Activated CD8-positive, alpha-beta memory T cell treated with anti-CD3 and anti-CD28 coated beads, Interleukin-2, amount 10 ng/mL, durations not matched to agents 7 days and 5 days (primary cell): ENCODE data around the gene PCDH12. TPM values are rescaled to one million over a fixed set of nuclear protein-coding genes. Genes with fewer than 3 reads are reported as not detected.
"Not testable (repeated sequence)": the region's sequence is repeated elsewhere in the genome, so short reads cannot be mapped to it uniquely, and the experiment has no call there.

ENCODE experiments used
- ATAC-seq: fragments of 150-1000 bp; cut with Tn5 transposase; one replicate; pipeline ENCODE4 v1.10.0; 2021; ENCODE audit warnings: moderate library complexity
- CTCF ChIA-PET: fragments of 350-600 bp; sonication (Branson Sonifier 250); formaldehyde crosslinking; loops from one replicate; lab custom pipeline; 2021; ENCODE audit warnings: antibody characterized with exemption; lab: Charles Lee
- DNase-seq: peaks from one replicate; pipeline ENCODE4 v3.0.0-alpha.2; 2020
- H3K27ac Mint-ChIP-seq: one replicate; pipeline ENCODE4 v1.8.0; 2021; ENCODE audit warnings: mild to moderate bottlenecking, mixed read lengths
- H3K27me3 Mint-ChIP-seq: one replicate; pipeline ENCODE4 v1.8.0; 2021; ENCODE audit warnings: mixed read lengths
- H3K36me3 Mint-ChIP-seq: one replicate; pipeline ENCODE4 v1.8.0; 2021; ENCODE audit warnings: mild to moderate bottlenecking, mixed read lengths
- H3K4me1 Mint-ChIP-seq: one replicate; pipeline ENCODE4 v1.8.0; 2021; ENCODE audit warnings: mixed read lengths
- H3K4me3 Mint-ChIP-seq: one replicate; pipeline ENCODE4 v1.8.0; 2021; ENCODE audit warnings: mild to moderate bottlenecking, moderate library complexity, mixed read lengths
- H3K9me3 Mint-ChIP-seq: one replicate; pipeline ENCODE4 v1.8.0; 2022; ENCODE audit warnings: low read depth, mixed read lengths
- total RNA-seq, 2 experiments: library from RNA; stranded (reverse); gene quantifications; one replicate each; pipeline ENCODE4 v1.2.3, GENCODE V29; 2021

Gene PCDH12
- total RNA-seq, 2 experiments from 2014 or later, result 0.12 to 0.19 TPM

DNA sequence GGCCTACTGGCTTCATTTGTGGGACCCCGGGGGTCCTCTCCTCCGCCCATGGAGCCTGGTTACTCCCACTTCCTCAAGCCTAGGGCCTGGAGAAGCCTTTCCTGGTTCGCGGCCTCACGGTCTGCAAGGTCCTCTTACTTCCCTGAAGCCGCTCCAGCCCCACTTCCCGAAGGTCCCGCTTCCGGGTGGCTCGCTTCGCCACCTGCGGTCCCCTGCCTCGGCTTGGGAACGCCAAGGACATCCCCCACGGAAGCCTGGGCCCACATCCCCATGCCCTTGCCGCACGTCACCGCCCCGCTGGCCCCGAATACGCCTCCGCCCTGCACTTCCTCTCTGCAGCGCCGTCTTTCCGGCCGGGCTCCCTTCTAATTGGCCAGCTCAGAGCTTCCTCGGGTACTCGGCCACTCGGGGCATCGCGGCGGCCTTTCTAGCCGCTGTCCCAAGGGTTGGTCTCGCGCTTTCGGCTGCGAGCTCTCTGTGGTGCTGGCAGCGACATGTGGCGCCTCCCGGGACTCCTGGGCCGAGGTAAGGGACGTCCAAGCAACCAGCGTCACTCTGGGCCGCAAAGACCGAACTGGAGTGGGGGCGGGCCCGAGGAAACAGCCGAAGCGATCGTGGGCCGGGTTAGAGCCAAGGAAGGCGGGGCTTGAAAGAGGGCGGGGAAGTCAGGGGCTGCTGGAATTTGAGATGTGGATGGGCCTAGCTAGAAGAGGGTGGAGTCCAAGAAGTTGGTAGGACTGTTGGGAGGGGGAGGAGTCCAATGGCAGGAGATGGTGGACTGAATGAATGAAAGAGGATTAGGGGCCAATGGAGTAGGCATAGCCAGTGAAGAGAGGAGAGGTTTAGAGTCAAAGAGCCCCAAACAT lies 34.3 kb downstream of the PCDH12 start, which contains the start of gene DELE1:
DELE1 (plus strand) TSS at position 424 of the 866 bp plus-strand sequence; CDS start at position 495, 71 bp downstream.
- peak within 1 kb of the TSS; percentile 85 for H3K4me3 Mint-ChIP-seq
- no peaks in the 10 kb centered on the region for H3K9me3 Mint-ChIP-seq
- peak within 1 kb of the TSS; percentile 91 for H3K27ac Mint-ChIP-seq
- peaks cover 26% of the 10 kb centered on the region for H3K4me1 Mint-ChIP-seq
- no peaks in the 10 kb centered on the region for H3K27me3 Mint-ChIP-seq
- CTCF ChIA-PET, result interaction anchor here (0.9 to 5.9 kb wide), 12 partner anchors 34 to 286 kb away, joined by 3 to 45 read pairs (median 8); partner anchors contain the start of genes PCDH1, PCDH12, RELL2 and RNF14
- DNase-seq (peak; percentile 96), ATAC-seq (peak; percentile 98)
- peaks cover 16% of the 10 kb centered on the region for H3K36me3 Mint-ChIP-seq

DNA sequence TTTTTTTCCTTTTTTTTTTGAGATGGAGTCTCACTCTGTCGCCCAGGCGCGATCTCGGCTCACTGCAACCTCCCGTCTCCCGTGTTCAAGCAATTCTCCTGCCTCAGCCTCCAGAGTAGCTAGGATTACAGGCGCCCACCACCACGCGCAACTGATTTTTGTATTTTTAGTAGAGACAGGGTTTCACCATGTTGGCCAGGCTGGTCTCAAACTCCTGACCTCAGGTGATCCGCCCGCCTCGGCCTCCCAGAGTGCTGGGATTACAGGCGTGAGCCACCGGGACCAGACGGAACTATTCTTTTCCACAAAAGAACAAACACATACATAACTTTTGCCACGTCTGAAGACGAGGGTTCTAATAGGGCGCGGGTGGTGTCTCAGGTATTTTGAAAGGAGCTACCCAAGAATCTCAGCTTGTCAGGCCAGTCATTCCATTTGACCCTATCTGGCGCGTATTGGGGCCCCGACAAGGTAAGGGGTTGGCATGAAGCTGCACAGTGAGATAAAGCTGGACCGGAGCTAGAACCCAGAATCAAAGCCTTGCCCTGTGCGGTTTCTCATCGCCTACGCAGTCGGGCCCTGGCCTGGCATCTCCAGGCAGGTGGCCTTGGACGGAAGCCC lies 35.1 kb downstream of the PCDH12 start:
- not testable (repeated sequence) for ATAC-seq, H3K9me3 Mint-ChIP-seq, DNase-seq, H3K27me3 Mint-ChIP-seq
- peaks cover 23% of the 10 kb centered on the region for H3K4me1 Mint-ChIP-seq
- H3K4me3 Mint-ChIP-seq, result peak overlapping the region; percentile 85
- peaks cover 14% of the 10 kb centered on the region for H3K36me3 Mint-ChIP-seq
- CTCF ChIA-PET, result interaction anchor here (0.5 to 5.9 kb wide), 12 partner anchors 35 to 434 kb away, joined by 3 to 45 read pairs (median 7); partner anchors contain the start of genes PCDH1, PCDH12, RELL2 and RNF14
- peak overlapping the region; percentile 91 for H3K27ac Mint-ChIP-seq

DNA sequence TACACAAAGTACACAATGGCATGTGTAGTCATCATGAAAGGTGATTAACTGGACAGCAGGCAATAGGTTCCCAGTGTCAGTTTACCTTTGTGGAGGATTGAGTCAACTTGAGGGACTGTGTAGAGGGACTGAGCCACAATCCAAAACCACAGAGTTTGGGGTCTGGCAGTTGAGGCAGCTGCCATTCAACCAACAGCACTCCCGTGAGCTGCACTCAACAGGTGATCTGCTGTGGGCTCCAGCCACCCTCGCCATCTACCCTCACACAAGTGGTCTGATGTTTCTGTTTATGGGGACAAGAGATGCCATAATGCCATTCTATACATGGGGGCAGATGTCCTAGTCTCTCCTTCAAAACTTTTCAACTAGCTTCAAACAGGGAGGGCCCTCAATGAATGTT lies 37.2 kb downstream of the PCDH12 start:
- CTCF ChIA-PET, result interaction anchor here (3.8 to 5.9 kb wide), 2 partner anchors 40 to 229 kb away, joined by 28 to 45 read pairs; no protein-coding TSS in a partner anchor
- H3K27me3 Mint-ChIP-seq, result peaks cover 14% of the 10 kb centered on the region
- H3K4me1 Mint-ChIP-seq, result peaks cover 19% of the 10 kb centered on the region
- DNase-seq (no peak), ATAC-seq (no peak)
- peaks cover 9% of the 10 kb centered on the region for H3K36me3 Mint-ChIP-seq
- H3K9me3 Mint-ChIP-seq, result no peaks in the 10 kb centered on the region
- H3K4me3 Mint-ChIP-seq, result no peak overlapping the region
- no peak overlapping the region for H3K27ac Mint-ChIP-seq

DNA sequence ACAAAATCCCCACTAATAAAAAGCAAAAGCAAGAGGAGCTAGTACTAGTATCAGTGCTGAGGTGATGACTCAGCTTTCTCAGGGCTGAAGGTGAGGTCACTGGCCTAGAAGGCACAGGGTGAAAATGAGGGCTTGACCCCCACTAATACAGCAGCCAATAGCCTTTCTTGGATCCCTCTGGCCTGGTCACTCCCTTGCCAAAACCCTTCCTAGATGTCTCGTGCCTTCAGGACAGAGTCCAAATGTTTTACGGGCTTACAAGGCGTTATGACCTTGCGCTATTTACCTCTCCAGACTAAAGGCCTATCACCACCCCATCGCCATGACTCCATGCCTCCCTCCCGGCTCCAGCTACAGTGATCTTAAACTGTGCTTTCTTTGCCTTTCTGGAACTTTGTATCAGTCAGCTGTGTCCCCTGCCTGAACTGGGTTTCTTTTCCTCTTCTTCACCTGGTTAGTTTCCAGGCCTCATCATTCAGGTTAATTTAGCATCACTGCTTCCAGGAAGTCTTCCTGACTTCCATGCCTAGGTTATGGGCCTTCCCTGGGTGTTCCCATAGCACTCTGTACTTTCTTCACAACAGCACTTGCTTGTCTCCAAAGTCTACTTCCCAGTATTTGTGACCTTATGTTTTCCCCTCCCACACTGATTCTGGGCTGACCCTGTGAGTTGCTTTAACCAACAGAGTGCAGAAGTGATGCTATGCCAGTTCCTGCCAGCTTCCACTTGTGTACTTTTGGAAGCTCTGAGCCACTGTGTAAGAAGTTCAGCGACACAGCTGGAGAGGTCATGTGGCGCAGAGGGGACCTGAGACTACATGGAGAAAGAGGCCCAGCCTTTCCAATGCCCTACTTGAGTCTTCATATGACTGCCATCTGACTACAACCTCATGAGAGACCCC lies 38.5 kb downstream of the PCDH12 start:
- Mint-ChIP-seq H3K36me3 (peaks cover 3% of the 10 kb centered on the region), H3K27me3 (peaks cover 27% of the 10 kb centered on the region), H3K27ac (no peak overlapping the region), H3K4me3 (no peak overlapping the region), H3K9me3 (no peaks in the 10 kb centered on the region), H3K4me1 (peaks cover 15% of the 10 kb centered on the region)
- ATAC-seq (no peak), DNase-seq (no peak)
- CTCF ChIA-PET, result interaction anchor here (1.0 to 5.9 kb wide), 3 partner anchors 41 to 255 kb away, joined by 3 to 45 read pairs (median 4); no protein-coding TSS in a partner anchor

DNA sequence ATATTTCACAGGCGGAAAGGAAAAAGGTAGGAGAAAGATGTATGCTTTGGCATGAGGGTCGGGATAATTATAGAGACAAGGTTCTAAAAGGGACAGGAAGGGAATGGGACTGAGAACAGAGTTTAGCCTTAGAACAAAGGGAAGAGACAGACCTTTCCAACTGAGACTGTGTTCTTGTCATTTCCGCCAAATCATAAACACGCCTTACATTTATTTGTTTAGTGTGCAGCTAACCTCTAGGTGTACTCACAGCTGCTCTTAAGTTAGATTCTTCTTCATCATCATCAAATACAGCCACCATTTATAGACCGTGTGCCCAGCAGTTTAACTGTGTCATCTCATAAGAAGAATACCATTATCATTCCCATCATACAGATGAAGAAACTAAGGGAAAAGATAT lies 40.2 kb downstream of the PCDH12 start:
- CTCF ChIA-PET, result interaction anchor here (1.7 kb wide), 2 partner anchors 36 to 38 kb away, joined by 4 to 5 read pairs; no protein-coding TSS in a partner anchor
- Mint-ChIP-seq H3K27me3 (peaks cover 42% of the 10 kb centered on the region), H3K4me1 (peaks cover 10% of the 10 kb centered on the region), H3K27ac (no peak overlapping the region), H3K4me3 (no peak overlapping the region), H3K9me3 (no peaks in the 10 kb centered on the region), H3K36me3 (no peaks in the 10 kb centered on the region)
- ATAC-seq (no peak), DNase-seq (no peak)

DNA sequence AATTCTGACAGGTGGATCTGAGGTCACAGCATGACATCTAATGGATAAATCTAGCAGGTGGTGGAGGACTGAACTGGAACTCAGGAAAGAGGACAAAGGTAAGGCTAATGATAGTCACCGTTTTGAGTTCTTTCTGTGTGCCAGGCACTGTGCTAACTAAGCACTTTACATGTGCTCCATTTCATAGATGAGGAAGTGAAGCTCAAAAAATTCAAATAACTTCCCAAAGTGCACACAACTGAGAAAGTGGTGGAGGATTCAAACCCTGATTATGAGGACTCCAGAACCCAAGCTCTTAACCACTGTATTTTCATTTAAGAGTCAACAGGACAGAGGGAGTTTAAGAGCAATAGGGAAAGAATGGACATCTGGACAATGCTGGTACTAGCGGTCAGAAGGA lies 41.5 kb downstream of the PCDH12 start:
- Mint-ChIP-seq H3K9me3 (no peaks in the 10 kb centered on the region), H3K36me3 (no peaks in the 10 kb centered on the region), H3K27ac (no peak overlapping the region), H3K4me1 (peaks cover 9% of the 10 kb centered on the region), H3K4me3 (no peak overlapping the region), H3K27me3 (peaks cover 49% of the 10 kb centered on the region)
- DNase-seq (no peak), ATAC-seq (no peak)
- CTCF ChIA-PET, result interaction anchor here (0.9 to 2.0 kb wide), 8 partner anchors 11 to 252 kb away, joined by 3 to 9 read pairs (median 4); partner anchors contain the start of gene RNF14

DNA sequence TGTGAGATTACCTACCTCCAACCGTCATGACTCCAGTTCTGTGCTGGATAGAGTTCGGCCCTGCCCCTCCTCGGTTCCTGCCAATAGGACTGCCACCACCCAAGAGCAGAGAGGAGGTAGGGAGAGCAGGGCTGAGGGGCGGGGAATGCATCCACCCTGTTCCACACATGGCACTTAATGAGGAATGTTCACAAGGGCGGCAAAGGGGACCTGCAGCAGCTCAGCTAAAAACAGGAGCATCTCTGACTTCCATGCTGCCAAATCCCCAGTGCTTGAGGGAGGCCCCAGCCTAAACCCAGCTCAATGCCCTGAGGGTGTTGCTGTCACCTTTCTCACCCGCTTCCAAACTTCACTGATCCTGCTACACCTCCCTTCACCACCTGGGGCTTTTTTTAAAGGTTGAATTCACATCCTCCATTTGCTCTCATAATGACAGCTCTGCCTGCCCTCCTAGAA lies 42.1 kb downstream of the PCDH12 start:
- H3K4me3 Mint-ChIP-seq, result no peak overlapping the region
- peaks cover 49% of the 10 kb centered on the region for H3K27me3 Mint-ChIP-seq
- no peaks in the 10 kb centered on the region for H3K9me3 Mint-ChIP-seq
- no peak overlapping the region for H3K27ac Mint-ChIP-seq
- H3K4me1 Mint-ChIP-seq, result peaks cover 6% of the 10 kb centered on the region
- ATAC-seq (no peak), DNase-seq (peak; percentile 34)
- CTCF ChIA-PET, result interaction anchor here (1.3 to 2.0 kb wide), 6 partner anchors 43 to 251 kb away, joined by 3 to 9 read pairs (median 5); partner anchors contain the start of gene RNF14
- no peaks in the 10 kb centered on the region for H3K36me3 Mint-ChIP-seq

DNA sequence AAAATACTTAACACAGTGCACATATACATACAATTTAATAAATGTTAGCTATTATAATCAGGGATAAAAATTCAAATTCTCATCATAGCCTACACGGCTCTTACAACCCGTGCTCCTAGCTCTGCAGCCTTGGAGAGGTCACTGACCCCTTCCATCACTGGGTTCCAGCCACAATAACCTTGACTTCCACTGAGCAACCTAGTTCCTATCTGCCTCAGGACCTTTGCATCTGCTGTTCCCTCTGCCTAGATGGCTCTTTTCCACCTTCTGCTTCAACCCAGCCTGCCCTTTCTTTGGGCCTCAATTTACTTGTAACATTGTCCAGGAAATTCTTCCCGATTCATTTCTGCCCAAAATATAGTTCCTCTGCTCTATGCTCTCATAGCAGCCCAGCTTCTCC lies 43.2 kb downstream of the PCDH12 start:
- Mint-ChIP-seq H3K36me3 (no peaks in the 10 kb centered on the region), H3K9me3 (no peaks in the 10 kb centered on the region)
- ATAC-seq, result no peak

DNA sequence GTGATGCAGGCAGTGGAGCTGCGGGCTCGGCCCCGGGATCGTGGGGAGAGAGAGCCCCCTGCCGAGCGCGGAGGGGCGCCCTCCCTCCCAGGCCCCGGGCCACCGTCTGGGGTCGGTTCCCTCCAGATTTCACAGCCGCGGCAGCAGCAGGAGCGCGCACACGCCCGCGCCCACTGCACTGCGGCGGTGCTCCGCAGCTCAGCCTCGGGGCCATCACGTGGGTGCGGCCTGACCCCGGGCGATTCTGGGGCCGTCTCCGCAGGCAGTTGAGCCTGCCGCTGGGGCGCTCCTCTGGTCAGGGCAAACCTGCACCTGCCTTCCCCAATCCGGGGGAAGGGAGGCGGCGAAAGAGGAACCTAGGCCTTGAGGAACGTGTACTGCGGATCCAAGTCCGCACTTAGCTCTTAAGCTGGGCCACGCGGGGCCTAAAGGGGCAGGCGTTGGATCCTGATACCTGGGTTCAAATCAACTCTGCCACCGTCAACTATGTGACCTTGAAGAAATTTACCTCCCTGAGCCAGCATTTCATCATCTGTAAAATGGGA lies 43.7 kb downstream of the PCDH12 start:
- no peak overlapping the region for H3K4me3 Mint-ChIP-seq
- H3K27ac Mint-ChIP-seq, result no peak overlapping the region
- DNase-seq (no peak), ATAC-seq (peak; percentile 74)
- H3K9me3 Mint-ChIP-seq, result no peaks in the 10 kb centered on the region
- H3K4me1 Mint-ChIP-seq, result peaks cover 6% of the 10 kb centered on the region
- peaks cover 49% of the 10 kb centered on the region for H3K27me3 Mint-ChIP-seq
- H3K36me3 Mint-ChIP-seq, result no peaks in the 10 kb centered on the region
- CTCF ChIA-PET, result interaction anchor here (0.6 to 2.0 kb wide), 5 partner anchors 20 to 222 kb away, joined by 3 to 10 read pairs (median 3); no protein-coding TSS in a partner anchor

More for the DNA sequence above, 43.2 kb downstream of the PCDH12 start:
- no peak for DNase-seq
- Mint-ChIP-seq H3K4me1 (peaks cover 6% of the 10 kb centered on the region), H3K4me3 (no peak overlapping the region), H3K27me3 (peaks cover 49% of the 10 kb centered on the region), H3K27ac (no peak overlapping the region)
- CTCF ChIA-PET, result interaction anchor here (0.6 to 2.0 kb wide), 4 partner anchors 33 to 584 kb away, joined by 3 to 10 read pairs (median 4); partner anchors contain the start of gene PCDHGA1

DNA sequence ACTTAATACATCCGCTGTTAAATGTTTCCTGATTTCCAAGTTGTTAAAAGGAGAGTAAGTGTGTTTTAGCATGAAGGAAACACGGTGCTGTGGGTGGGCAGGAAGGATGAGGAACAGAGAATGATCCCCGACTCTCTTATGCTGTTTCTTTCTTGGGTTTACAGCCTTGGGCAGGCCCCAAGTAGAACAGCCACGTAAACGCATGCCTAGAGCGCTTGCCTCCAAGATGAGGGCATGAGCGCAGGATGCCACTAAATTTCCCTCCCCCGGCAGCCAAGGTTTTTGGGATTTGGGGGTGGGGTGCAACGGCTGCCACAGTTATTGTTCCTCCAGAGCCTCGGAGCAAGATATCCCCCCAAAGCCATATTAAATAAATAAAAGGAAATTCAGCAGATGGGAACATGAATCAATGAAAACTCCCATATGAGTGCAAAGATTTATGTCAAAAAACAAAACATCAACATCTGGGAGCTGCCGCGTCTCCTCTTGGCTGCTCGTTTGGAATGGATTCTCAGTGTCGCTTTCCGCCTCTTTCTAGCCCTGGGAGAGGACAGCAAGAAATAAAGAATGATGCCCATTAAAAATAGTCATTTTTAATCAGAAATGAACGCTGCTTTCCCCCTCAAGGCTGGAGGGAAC lies 44.3 kb downstream of the PCDH12 start:
- Mint-ChIP-seq H3K27ac (no peak overlapping the region), H3K27me3 (peaks cover 49% of the 10 kb centered on the region), H3K9me3 (no peaks in the 10 kb centered on the region), H3K4me1 (peaks cover 6% of the 10 kb centered on the region), H3K36me3 (no peaks in the 10 kb centered on the region), H3K4me3 (no peak overlapping the region)
- ATAC-seq (no peak), DNase-seq (no peak)
- CTCF ChIA-PET, result interaction anchor here (0.6 to 3.7 kb wide), 6 partner anchors 19 to 222 kb away, joined by 3 to 12 read pairs (median 4); partner anchors contain the start of gene PCDH1

DNA sequence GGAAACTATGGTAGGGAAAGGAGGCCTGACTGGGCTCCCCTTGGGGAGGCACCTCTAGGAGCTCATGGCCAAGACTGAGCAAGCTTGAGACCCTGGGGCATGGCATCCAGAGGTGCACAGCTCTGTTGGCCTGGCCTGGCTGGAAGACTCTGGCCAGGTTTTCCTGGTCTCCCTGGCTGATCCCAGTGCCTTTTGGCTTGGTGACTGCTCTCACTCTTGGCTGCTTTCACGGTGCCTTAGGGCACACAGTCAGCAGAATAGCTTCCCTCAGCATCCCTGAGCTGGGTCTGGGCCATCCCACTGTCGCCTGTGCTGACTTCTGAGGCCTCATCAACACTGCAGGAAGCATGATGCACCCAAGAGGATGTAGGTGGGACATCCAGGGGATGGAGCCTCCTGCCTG lies 47.7 kb downstream of the PCDH12 start:
- Mint-ChIP-seq H3K36me3 (no peaks in the 10 kb centered on the region), H3K9me3 (no peaks in the 10 kb centered on the region), H3K27me3 (peaks cover 37% of the 10 kb centered on the region), H3K4me1 (peaks cover 6% of the 10 kb centered on the region), H3K27ac (no peak overlapping the region), H3K4me3 (no peak overlapping the region)
- DNase-seq (no peak), ATAC-seq (no peak)
- CTCF ChIA-PET, result interaction anchor here (1.2 to 3.7 kb wide), 3 partner anchors 31 to 218 kb away, joined by 3 to 12 read pairs (median 9); partner anchors contain the start of gene PCDH1
